IMR-90 (cell line): Measurements from ENCODE around the gene PABPN1. TPM values are rescaled to one million over a fixed set of nuclear protein-coding genes. Genes with fewer than 3 reads are reported as not detected.

Experiments
- ATAC-seq: fragments of 200-7000 bp; cut with Tn5 transposase; 2 replicates; pipeline ENCODE4 v1.9.1; 2020; ENCODE audit warnings: low read depth, mild to moderate bottlenecking, moderate library complexity
- BruUV-seq: library from RNA; stranded (reverse); fragments of 400-500 nt; replicated peaks from 2 replicates; lab custom pipeline; 2021; lab: Mats Ljungman, UMichigan
- CTCF ChIA-PET: fragments of 300-600 bp; formaldehyde crosslinking; extraction: SDS; loops from one replicate; lab custom pipeline; 2021; ENCODE audit warnings: antibody characterized with exemption; lab: Yijun Ruan, JAX
- POLR2A ChIA-PET: fragments of 300-600 bp; sonication (Branson Sonifier 250); formaldehyde crosslinking; loops from one replicate; lab custom pipeline; 2022; ENCODE audit warnings: antibody characterized with exemption; ENCODE audit not compliant: unreplicated experiment; lab: Charles Lee
- DNase-seq: peaks from one replicate; pipeline ENCODE4 v3.0.0; 2013
- H2AFZ ChIP-seq: replicated peaks from 2 replicates; pipeline ENCODE3; 2013; ENCODE audit warnings: low read length, mild to moderate bottlenecking; ENCODE audit not compliant: poor library complexity
- H2AK5ac ChIP-seq: 2 replicates; pipeline ENCODE4 v1.6.1; 2013; ENCODE audit warnings: low read depth, low read length, inconsistent platforms
- H2AK9ac ChIP-seq: replicated peaks from 2 replicates; pipeline ENCODE3; 2013; ENCODE audit warnings: mild to moderate bottlenecking, low read depth, low read length, moderate library complexity; ENCODE audit not compliant: poor library complexity
- H2BK120ac ChIP-seq: 2 replicates; pipeline ENCODE4 v1.6.1; 2013; ENCODE audit warnings: low read depth, low read length, inconsistent platforms
- H2BK15ac ChIP-seq: 3 replicates; pipeline ENCODE4 v1.6.1; 2013; ENCODE audit warnings: low read depth, low read length, inconsistent platforms
- H2BK20ac ChIP-seq: 2 replicates; pipeline ENCODE4 v1.6.1; 2013; ENCODE audit warnings: low read depth, mild to moderate bottlenecking, inconsistent platforms, low read length, moderate library complexity
- H2BK5ac ChIP-seq: 2 replicates; pipeline ENCODE4 v1.6.1; 2013; ENCODE audit warnings: mild to moderate bottlenecking, low read depth, low read length, inconsistent platforms; ENCODE audit not compliant: poor library complexity, severe bottlenecking
- H3K14ac ChIP-seq: replicated peaks from 2 replicates; pipeline ENCODE4 v1.6.1; 2013; ENCODE audit warnings: low read depth, low read length, inconsistent platforms
- H3K18ac ChIP-seq: 2 replicates; pipeline ENCODE4 v1.6.1; 2013; ENCODE audit warnings: low read depth, low read length, control low read depth
- H3K23ac ChIP-seq: 2 replicates; pipeline ENCODE4 v1.6.1; 2013; ENCODE audit warnings: low read depth, low read length, inconsistent platforms
- H3K27ac ChIP-seq: 2 replicates; pipeline ENCODE4 v1.5.1; 2013; ENCODE audit warnings: mild to moderate bottlenecking, control low read depth, low read length; ENCODE audit not compliant: insufficient read depth
- H3K27me3 ChIP-seq: 2 replicates; pipeline ENCODE4 v1.6.1; 2013; ENCODE audit warnings: low read length; ENCODE audit not compliant: control insufficient read depth, insufficient read depth
- H3K36me3 ChIP-seq: 2 replicates; pipeline ENCODE4 v1.6.1; 2013; ENCODE audit warnings: low read length, mixed read lengths; ENCODE audit not compliant: control insufficient read depth, insufficient read depth
- H3K4ac ChIP-seq: 2 replicates; pipeline ENCODE4 v1.6.1; 2013; ENCODE audit warnings: low read depth, low read length, inconsistent platforms
- H3K4me1 ChIP-seq: 2 replicates; pipeline ENCODE4 v1.6.1; 2013; ENCODE audit warnings: low read length, mixed read lengths; ENCODE audit not compliant: control insufficient read depth, insufficient read depth
- H3K4me2 ChIP-seq: 2 replicates; pipeline ENCODE4 v1.6.1; 2013; ENCODE audit warnings: low read depth, mild to moderate bottlenecking, control low read depth, low read length, moderate library complexity
- H3K4me3 ChIP-seq: 2 replicates; pipeline ENCODE4 v1.5.1; 2013; ENCODE audit warnings: low read depth, mild to moderate bottlenecking, control low read depth, low read length, moderate library complexity; ENCODE audit not compliant: insufficient read depth
- H3K56ac ChIP-seq: 2 replicates; pipeline ENCODE4 v1.6.1; 2013; ENCODE audit warnings: low read length, inconsistent platforms; ENCODE audit not compliant: insufficient read depth; ENCODE audit errors: extremely low read depth
- H3K79me1 ChIP-seq, 2 experiments: 2 replicates each; pipeline ENCODE4 v1.6.1; 2013; ENCODE audit warnings: low read length in 2 of 2, inconsistent platforms in 1 of 2, low read depth in 1 of 2
- H3K9ac ChIP-seq: 2 replicates; pipeline ENCODE4 v1.6.1; 2013; ENCODE audit warnings: low read depth, low read length, control low read depth
- H3K9me1 ChIP-seq: 2 replicates; pipeline ENCODE4 v1.6.1; 2013; ENCODE audit warnings: low read length, inconsistent platforms; ENCODE audit not compliant: insufficient read depth
- H3K9me3 ChIP-seq: 2 replicates; pipeline ENCODE4 v1.6.1; 2013; ENCODE audit warnings: low read length; ENCODE audit not compliant: control insufficient read depth, insufficient read depth
- H4K20me1 ChIP-seq: 2 replicates; pipeline ENCODE4 v1.6.1; 2013; ENCODE audit warnings: low read length, inconsistent platforms; ENCODE audit not compliant: insufficient read depth
- H4K5ac ChIP-seq: 2 replicates; pipeline ENCODE4 v1.6.1; 2013; ENCODE audit warnings: mild to moderate bottlenecking, low read depth, low read length, control low read depth
- H4K8ac ChIP-seq, 2 experiments: 2 replicates each; pipeline ENCODE4 v1.6.1; 2013; ENCODE audit warnings: low read depth in 2 of 2, low read length in 2 of 2, control low read depth in 1 of 2, inconsistent platforms in 1 of 2
- H4K91ac ChIP-seq: 2 replicates; pipeline ENCODE4 v1.6.1; 2013; ENCODE audit warnings: low read depth, low read length, inconsistent platforms; ENCODE audit not compliant: insufficient read depth
- BHLHE40 ChIP-seq: fragments of 150-350 bp; IDR thresholded peaks from 2 replicates; pipeline ENCODE4 v1.6.1; 2016; ENCODE audit warnings: mild to moderate bottlenecking, low read depth, low read length
- CEBPB ChIP-seq: IDR thresholded peaks from 2 replicates; pipeline ENCODE4 v1.6.1; 2012; ENCODE audit warnings: low read depth, low read length, improper control_type of control experiment
- CHD1 ChIP-seq: IDR thresholded peaks from 2 replicates; pipeline ENCODE4 v1.6.1; 2012; ENCODE audit warnings: low read depth, low read length, improper control_type of control experiment
- FOS ChIP-seq: fragments of 150-350 bp; IDR thresholded peaks from 2 replicates; pipeline ENCODE4 v1.6.1; 2016; ENCODE audit warnings: low read depth, low read length
- MAFK ChIP-seq: IDR thresholded peaks from 2 replicates; pipeline ENCODE4 v1.6.1; 2012; ENCODE audit warnings: low read depth, low read length, improper control_type of control experiment
- MAZ ChIP-seq: IDR thresholded peaks from 2 replicates; pipeline ENCODE4 v1.6.1; 2012; ENCODE audit warnings: low read depth, mild to moderate bottlenecking, low read length, improper control_type of control experiment, moderate library complexity, borderline replicate concordance
- MXI1 ChIP-seq: IDR thresholded peaks from 2 replicates; pipeline ENCODE4 v1.6.1; 2012; ENCODE audit warnings: low read depth, mild to moderate bottlenecking, low read length, moderate library complexity, borderline replicate concordance
- NFE2L2 ChIP-seq: fragments of 150-350 bp; IDR thresholded peaks from 2 replicates; pipeline ENCODE4 v1.6.1; 2016; ENCODE audit warnings: low read depth, mild to moderate bottlenecking, low read length
- POLR2A ChIP-seq: IDR thresholded peaks from 2 replicates; pipeline ENCODE4 v1.6.1; 2012; ENCODE audit warnings: mild to moderate bottlenecking, low read depth, low read length
- RAD21 ChIP-seq: IDR thresholded peaks from 2 replicates; pipeline ENCODE4 v1.6.1; 2012; ENCODE audit warnings: low read length, improper control_type of control experiment
- RCOR1 ChIP-seq: IDR thresholded peaks from 2 replicates; pipeline ENCODE4 v1.6.1; 2012; ENCODE audit warnings: mild to moderate bottlenecking, low read length, improper control_type of control experiment; ENCODE audit not compliant: insufficient replicate concordance
- RFX5 ChIP-seq: IDR thresholded peaks from 2 replicates; pipeline ENCODE4 v1.8.0; 2012; ENCODE audit warnings: low read depth, mild to moderate bottlenecking, low read length, moderate library complexity
- SMC3 ChIP-seq: fragments of 150-350 bp; IDR thresholded peaks from 2 replicates; pipeline ENCODE4 v1.6.1; 2016; ENCODE audit warnings: low read depth, mild to moderate bottlenecking, antibody characterized with exemption, low read length, moderate library complexity
- WGBS, 2 experiments: methylation state at CpG; one replicate each; pipeline versions ENCODE4 v1.1.5 to v1.1.7; 2013; ENCODE audit warnings: missing lambda C conversion rate in 2 of 2; ENCODE audit not compliant: insufficient read length in 1 of 2; ENCODE audit errors: extremely low coverage in 2 of 2; 5-methylcytosine and 5-hydroxymethylcytosine counted together
- dilution Hi-C: fragments of 300-500 bp; cut with HindIII; formaldehyde crosslinking; loops from one replicate; pipeline ENCODE4 v1.14.3; 2018; ENCODE audit warnings: low sequenced_read_pairs; ENCODE audit not compliant: unreplicated experiment
- in situ Hi-C: fragments of 300-500 bp; cut with MboI; formaldehyde crosslinking; loops from 3 replicates; pipeline ENCODE4 v1.14.3; 2019; ENCODE audit warnings: low sequenced_read_pairs, inconsistent platforms, mixed read lengths
- intact Hi-C: fragments of 100-400 bp; cut with micrococcal nuclease; formaldehyde crosslinking; loops from 2 replicates; pipeline ENCODE4 v1.10.0; 2022
- polyA plus RNA-seq, 3 experiments: library from polyadenylated mRNA; depleted of rRNA; stranded (reverse); fragments of >200 nt; gene quantifications; 2 replicates each; pipeline ENCODE4 v1.2.3, GENCODE V29; 2012; ENCODE audit warnings: low replicate concordance in 1 of 3
- total RNA-seq: library from RNA; depleted of rRNA; stranded (reverse); fragments of >200 nt; gene quantifications from 2 replicates; pipeline ENCODE4 v1.2.3, GENCODE V29; 2012
- TF ChIP-seq, protein P1 (sequence below): conservative IDR thresholded peaks from 2 replicates; pipeline ENCODE4 v1.5.1; 2012; ENCODE audit warnings: mild to moderate bottlenecking, low read depth, low read length, improper control_type of control experiment
- TF ChIP-seq, protein P2 (sequence below): fragments of 150-350 bp; IDR thresholded peaks from 2 replicates; pipeline ENCODE4 v1.6.1; 2016; ENCODE audit warnings: low read depth, mild to moderate bottlenecking, low read length, moderate library complexity, borderline replicate concordance

PABPN1 gene
- total and polyA plus RNA-seq, 2 of the 4 experiments (the other 2 are of a cell fraction), result 104 to 211 TPM

DNA sequence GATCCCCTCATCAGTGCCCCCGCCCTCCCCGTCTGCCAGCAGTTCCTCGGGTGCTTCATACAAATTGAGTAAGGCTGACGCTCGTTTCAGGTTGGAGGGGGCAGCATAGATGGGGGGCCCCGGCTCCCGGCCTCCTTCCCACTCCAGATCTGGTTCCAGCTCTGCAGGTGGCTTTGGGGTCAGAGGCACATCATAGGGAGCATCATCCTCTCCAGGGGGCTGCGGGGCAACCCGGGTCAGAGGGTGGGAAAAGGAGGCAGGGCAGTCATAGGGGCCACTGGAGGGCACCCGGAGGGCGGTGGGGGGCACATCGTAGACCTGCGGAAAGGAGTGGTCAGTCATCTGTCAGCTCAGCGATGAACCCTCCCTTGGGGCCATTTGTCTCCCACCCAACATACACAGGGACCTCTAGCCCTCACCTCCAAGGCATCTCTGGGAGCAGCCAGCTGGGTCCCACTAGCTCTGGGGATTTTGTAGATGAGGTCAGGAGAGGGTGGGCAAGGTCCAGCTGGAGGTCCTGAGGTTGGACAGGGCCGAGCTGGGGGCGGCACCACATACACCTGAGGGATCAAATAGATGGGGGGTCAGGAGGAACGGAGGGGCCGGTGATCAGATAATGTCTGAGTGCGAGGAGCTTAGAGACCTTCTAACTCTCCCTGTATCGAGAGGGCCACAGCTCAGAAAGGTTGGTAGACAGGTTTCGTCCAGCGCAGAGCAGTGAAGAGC lies 38.6 kb downstream of the PABPN1 start:
- Histone ChIP-seq H2BK120ac (no peak overlapping the region), H2BK20ac (no peak overlapping the region), H3K18ac (no peak overlapping the region), H2AK9ac (no peak overlapping the region), H3K4ac (no peak overlapping the region), H3K4me2 (no peak overlapping the region), H4K8ac (no peak overlapping the region), H3K23ac (no peak overlapping the region), H3K9me3 (no peaks in the 10 kb centered on the region), H2AK5ac (no peak overlapping the region), H2BK15ac (no peak overlapping the region), H2AFZ (no peak overlapping the region), H2BK5ac (no peak overlapping the region), H4K91ac (no peak overlapping the region), H3K36me3 (peaks cover 36% of the 10 kb centered on the region), H3K9ac (no peak overlapping the region), H3K27me3 (no peaks in the 10 kb centered on the region), H3K4me3 (no peak overlapping the region), H3K9me1 (peaks cover 11% of the 10 kb centered on the region; the same call in 1 of the 2 replicates), H3K4me1 (peaks cover 4% of the 10 kb centered on the region), H3K56ac (no peak overlapping the region), H3K79me1 (peaks cover 12 to 37% of the 10 kb centered on the region in 2 experiments; a peak in 3 of 4 replicates), H4K5ac (no peak overlapping the region), H3K14ac (no peak overlapping the region), H4K20me1 (peaks cover 12% of the 10 kb centered on the region; the same call in 1 of the 2 replicates), H3K27ac (no peak overlapping the region)
- POLR2A ChIA-PET, result no interaction called here
- CTCF ChIA-PET, result interaction anchor here (2.5 kb wide), 1 partner anchor 8 kb away, joined by 8 read pairs; the partner anchor contains the start of gene SLC22A17
- dilution Hi-C loops (no loop called here), intact Hi-C loops (no loop called here), in situ Hi-C loops (no loop called here)
- ATAC-seq (no peak), DNase-seq (no peak)
- 93% methylated on average over 5 of the region's 22 CpGs; no CpG with 5 or more reads in 1 of the 2 experiments for WGBS, 2 experiments
- no TSS peak for BruUV-seq
- TF ChIP-seq RAD21, result no peak
- TF ChIP-seq MAFK, result no peak
- no peak for TF ChIP-seq BHLHE40
- no peak for TF ChIP-seq FOS
- TF ChIP-seq, protein P1, sequence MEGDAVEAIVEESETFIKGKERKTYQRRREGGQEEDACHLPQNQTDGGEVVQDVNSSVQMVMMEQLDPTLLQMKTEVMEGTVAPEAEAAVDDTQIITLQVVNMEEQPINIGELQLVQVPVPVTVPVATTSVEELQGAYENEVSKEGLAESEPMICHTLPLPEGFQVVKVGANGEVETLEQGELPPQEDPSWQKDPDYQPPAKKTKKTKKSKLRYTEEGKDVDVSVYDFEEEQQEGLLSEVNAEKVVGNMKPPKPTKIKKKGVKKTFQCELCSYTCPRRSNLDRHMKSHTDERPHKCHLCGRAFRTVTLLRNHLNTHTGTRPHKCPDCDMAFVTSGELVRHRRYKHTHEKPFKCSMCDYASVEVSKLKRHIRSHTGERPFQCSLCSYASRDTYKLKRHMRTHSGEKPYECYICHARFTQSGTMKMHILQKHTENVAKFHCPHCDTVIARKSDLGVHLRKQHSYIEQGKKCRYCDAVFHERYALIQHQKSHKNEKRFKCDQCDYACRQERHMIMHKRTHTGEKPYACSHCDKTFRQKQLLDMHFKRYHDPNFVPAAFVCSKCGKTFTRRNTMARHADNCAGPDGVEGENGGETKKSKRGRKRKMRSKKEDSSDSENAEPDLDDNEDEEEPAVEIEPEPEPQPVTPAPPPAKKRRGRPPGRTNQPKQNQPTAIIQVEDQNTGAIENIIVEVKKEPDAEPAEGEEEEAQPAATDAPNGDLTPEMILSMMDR, result no peak
- no peak for TF ChIP-seq RCOR1
- TF ChIP-seq, protein P2, sequence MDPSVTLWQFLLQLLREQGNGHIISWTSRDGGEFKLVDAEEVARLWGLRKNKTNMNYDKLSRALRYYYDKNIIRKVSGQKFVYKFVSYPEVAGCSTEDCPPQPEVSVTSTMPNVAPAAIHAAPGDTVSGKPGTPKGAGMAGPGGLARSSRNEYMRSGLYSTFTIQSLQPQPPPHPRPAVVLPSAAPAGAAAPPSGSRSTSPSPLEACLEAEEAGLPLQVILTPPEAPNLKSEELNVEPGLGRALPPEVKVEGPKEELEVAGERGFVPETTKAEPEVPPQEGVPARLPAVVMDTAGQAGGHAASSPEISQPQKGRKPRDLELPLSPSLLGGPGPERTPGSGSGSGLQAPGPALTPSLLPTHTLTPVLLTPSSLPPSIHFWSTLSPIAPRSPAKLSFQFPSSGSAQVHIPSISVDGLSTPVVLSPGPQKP, result no peak
- TF ChIP-seq CEBPB, result no peak
- no peak for TF ChIP-seq NFE2L2
- TF ChIP-seq POLR2A, result no peak
- no peak for TF ChIP-seq CHD1
- TF ChIP-seq MAZ, result no peak
- no peak for TF ChIP-seq RFX5
- TF ChIP-seq MXI1, result no peak
- no peak for TF ChIP-seq SMC3
